ENCODE data around the gene HYAL1.

Gene HYAL1

DNA sequence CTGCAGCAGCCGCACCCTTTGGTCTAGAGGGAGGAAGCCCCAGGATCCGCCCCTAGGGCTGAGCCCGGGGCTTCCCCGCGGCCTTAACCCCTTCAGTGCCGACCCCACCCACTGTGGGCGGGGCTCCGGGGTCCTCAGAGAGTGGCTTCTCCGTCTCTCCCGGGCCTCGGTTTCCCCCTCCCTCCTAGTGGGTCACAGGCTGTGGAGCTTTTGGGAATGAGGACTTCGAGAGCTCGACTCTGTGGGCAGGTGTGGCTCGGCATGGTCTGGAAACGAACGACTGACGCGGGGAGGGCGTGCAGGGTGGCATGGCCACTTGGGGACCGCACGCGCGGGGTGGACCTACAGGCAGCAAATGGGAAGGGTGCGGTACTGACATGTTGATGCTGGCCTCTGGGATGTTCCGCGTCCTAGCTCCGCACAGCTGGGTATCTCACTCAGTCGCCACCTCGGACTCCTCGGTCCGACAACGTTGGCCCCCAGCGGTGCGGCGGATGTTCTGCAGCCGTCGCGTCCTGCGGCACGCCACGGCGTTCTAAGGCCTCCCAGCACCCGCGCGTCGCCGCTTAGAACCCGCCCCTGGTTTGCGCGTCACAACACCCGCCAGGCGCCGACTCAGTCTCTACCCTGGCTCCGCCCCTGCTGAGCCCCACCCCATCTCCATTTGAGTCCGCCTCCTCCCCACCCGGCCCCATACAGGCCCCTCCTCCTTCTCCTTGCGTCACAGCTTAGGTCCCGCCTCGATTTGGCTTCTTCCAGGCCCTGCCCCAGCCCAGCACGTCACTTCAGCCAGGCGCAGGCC is 4.3 kb downstream of the HYAL1 start, which contains the start of the genes HYAL3 and NAA80:
Gene HYAL3 (minus strand): TSS at position 570 of the 802 bp plus-strand sequence. CDS start 3,803 bp downstream, outside the sequence.
Gene NAA80 (minus strand): TSS at position 570 of the 802 bp plus-strand sequence. CDS start 1,942 bp downstream, outside the sequence.
- peak; percentile 99 for DNase-seq (ENCODE audit: low spot score)
- in situ Hi-C loops (cut with MboI; ENCODE audit: low pct_unique_long_range_greater_than_20kb, low sequenced_read_pairs, unreplicated experiment) = no loop called here
- TF ChIP-seq, protein P1, sequence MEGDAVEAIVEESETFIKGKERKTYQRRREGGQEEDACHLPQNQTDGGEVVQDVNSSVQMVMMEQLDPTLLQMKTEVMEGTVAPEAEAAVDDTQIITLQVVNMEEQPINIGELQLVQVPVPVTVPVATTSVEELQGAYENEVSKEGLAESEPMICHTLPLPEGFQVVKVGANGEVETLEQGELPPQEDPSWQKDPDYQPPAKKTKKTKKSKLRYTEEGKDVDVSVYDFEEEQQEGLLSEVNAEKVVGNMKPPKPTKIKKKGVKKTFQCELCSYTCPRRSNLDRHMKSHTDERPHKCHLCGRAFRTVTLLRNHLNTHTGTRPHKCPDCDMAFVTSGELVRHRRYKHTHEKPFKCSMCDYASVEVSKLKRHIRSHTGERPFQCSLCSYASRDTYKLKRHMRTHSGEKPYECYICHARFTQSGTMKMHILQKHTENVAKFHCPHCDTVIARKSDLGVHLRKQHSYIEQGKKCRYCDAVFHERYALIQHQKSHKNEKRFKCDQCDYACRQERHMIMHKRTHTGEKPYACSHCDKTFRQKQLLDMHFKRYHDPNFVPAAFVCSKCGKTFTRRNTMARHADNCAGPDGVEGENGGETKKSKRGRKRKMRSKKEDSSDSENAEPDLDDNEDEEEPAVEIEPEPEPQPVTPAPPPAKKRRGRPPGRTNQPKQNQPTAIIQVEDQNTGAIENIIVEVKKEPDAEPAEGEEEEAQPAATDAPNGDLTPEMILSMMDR (IDR thresholded peaks at IDR 0.05; ENCODE audit: extremely low read depth, insufficient read depth, missing control alignments) = peak; percentile 39

DNA sequence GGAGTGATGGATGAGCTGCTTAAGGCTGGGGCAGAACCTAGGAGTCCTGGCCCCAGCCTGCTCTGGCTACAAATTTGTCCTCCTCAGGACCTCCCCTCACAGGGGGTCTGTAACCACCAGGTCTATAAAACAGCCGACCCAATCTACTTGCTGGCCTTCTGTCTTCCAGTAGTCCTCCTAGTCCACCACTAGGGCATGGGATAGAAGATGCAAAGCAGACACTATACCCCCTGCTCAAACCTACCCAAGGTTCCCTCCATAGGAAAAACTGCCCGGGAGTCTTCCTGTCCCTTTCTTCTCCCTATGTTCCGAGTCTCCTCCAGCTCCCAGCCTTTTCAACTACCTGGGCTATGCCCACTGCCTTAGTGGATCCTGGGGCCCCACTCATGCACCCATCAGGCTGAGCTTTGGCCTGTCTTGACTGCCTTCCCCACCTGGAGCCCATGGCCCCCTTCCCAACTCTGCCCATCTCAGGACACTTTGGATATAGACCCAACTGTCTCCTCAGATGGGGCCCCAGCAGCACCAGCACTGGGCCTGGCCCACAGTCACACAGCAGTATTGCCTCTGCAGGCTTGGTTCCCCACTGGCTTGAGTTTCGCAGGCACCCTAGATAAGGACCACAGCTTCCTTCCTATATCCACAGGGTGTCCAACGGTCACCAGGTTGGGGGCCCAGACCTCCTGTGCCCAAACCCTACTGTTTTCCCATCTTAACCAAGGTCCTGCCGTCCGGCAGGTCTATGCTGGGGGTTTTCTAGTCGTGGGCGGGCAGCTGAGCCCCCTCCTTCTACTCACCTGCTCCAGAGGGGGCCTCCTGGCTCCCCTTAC is 5.3 kb downstream of the HYAL1 start:
- no peak for DNase-seq (ENCODE audit: low spot score)
- in situ Hi-C loops (cut with MboI; ENCODE audit: low pct_unique_long_range_greater_than_20kb, low sequenced_read_pairs, unreplicated experiment) = no loop called here
- TF ChIP-seq, protein P1 (IDR thresholded peaks at IDR 0.05; ENCODE audit: extremely low read depth, insufficient read depth, missing control alignments) = no peak

DNA sequence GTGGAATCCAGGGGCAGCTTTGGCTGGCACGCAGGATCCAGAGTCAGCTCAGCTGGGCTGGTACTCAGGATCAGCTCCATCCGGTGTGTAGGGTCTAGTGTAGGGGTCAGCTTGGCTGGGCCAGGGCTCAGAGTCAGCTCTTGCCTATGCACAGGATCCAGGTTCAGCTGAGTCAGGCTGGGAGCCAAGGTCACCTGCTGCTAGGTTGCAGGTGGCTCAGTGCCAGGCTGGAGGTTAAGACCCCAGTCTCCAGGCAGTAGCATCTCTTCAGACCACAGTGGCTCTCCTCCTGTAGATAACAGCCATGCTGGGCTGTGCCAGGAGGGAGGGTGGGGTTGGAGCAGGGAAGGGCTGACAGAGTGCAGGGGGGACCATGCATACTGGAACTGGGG is 6.0 kb downstream of the HYAL1 start:
- in situ Hi-C loops (cut with MboI; ENCODE audit: low pct_unique_long_range_greater_than_20kb, low sequenced_read_pairs, unreplicated experiment) = no loop called here
- DNase-seq (ENCODE audit: low spot score) = no peak
- TF ChIP-seq, protein P1 (IDR thresholded peaks at IDR 0.05; ENCODE audit: extremely low read depth, insufficient read depth, missing control alignments) = no peak

DNA sequence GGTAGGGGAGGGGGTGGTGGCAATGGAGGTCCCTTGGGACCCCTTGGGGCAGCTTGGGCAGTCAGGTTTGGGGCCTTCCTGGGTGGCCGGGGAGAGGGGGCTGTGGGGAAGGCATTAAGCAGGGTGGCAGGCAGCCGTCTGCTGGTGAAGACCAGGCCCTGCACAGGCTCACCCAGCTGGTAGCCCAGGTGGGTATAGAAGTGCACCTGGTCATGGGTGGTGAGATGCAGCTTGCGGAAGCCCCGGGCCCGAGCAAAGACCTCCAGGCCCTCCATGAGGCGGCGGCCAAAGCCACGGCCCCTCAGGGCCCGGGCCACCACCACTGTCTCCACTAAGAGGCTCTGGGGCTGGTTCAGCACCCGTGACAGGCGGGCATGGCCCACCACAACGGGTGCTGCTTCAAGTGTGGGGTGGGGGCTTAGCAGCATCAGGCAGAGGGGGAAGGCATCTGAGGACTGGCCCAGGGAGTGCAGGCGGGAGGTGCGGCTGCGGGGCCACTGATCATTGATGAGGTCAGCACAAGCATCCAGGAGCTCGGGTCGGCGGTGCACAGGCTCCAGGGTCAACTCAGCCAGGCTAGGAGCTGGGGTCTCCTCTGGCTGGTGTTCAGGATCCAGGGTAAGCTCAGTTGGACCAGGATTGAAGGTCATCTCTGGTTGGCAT is 6.5 kb downstream of the HYAL1 start:
- in situ Hi-C loops (cut with MboI; ENCODE audit: low pct_unique_long_range_greater_than_20kb, low sequenced_read_pairs, unreplicated experiment) = no loop called here

DNA sequence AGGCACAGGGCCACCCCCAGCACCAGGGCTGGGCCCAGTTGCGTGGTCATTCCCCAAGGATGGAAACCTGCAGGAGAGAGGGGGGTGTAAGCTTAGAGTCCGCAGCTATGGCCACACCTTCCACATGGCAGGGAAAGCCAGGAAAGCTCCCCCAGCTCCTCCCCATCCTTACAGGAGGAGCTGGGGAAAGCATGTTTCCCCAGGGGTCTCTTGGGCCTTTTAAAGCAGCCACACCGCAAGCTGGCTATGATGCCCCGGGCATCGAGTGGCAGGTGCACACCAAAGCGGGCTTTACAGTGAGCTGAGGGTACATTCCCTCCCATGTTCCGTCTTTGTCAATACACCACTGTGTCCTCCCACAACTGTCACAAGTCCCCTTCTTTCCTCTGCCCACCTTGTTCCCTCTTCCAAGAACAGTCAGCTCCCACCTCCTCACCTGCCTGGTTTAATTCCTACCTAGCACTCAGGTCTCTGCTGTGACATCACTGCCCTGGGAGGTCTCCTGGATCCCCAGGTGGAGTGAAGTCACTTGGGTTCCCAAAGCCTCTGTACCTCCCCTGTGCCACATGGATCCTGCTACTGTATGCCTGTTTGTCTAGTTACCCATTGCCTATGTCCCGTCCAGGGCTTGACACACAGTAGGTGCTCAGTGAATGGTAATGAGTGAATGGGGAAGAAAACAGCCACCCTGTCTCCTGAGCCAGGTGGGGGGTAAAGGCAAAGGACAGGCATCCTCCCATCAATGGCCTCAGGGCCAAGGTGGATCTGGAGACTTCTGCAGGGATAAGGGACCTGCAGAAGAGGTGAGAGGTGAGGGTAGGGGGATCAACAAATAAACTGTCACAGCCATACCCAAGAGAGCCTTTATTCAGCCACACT is 7.6 kb downstream of the HYAL1 start:
- no peak for DNase-seq (ENCODE audit: low spot score)
- in situ Hi-C loops (cut with MboI; ENCODE audit: low pct_unique_long_range_greater_than_20kb, low sequenced_read_pairs, unreplicated experiment) = no loop called here
- TF ChIP-seq, protein P1 (IDR thresholded peaks at IDR 0.05; ENCODE audit: extremely low read depth, insufficient read depth, missing control alignments) = no peak

More for the DNA sequence above, 6.5 kb downstream of the HYAL1 start:
- TF ChIP-seq, protein P1 (IDR thresholded peaks at IDR 0.05; ENCODE audit: extremely low read depth, insufficient read depth, missing control alignments) = no peak
- DNase-seq (ENCODE audit: low spot score) = no peak
